Stimulated activated CD8-positive, alpha-beta memory T cell treated with anti-CD3 and anti-CD28 coated beads, Interleukin-4, amount 100 ng/mL, for 4 hours (primary cell): ENCODE data around the gene ELMO1.

Experiments used
- DNase-seq, 2 donors: peaks; one replicate each; pipeline ENCODE4 v3.0.0-alpha.2; 2020; ENCODE audit warnings: low read depth in 2 of 2, low spot score in 1 of 2

Gene ELMO1

GRCh38 chr7:37471619-37472018 lies 23.0 kb upstream of the ELMO1 start:
- no peak for DNase-seq

- no peak for DNase-seq
These were observed 18.3 kb upstream of the ELMO1 start for GRCh38 chr7:37467002-37467401.

- DNase-seq, result no peak
These were observed 13.5 kb upstream of the ELMO1 start for GRCh38 chr7:37462138-37462537.

GRCh38 chr7:37455081-37455480 lies 6.4 kb upstream of the ELMO1 start:
- no peak for DNase-seq

GRCh38 chr7:37452346-37452745 lies 3.7 kb upstream of the ELMO1 start:
- no peak for DNase-seq

- no peak for DNase-seq
These were observed 1.4 kb upstream of the ELMO1 start for GRCh38 chr7:37450035-37450434.

- no peak for DNase-seq
These were observed 957 bp upstream of the ELMO1 start for GRCh38 chr7:37449621-37450020.

- DNase-seq, result peak in 1 of 2 donors; percentile 4
These were observed 541 bp downstream of the ELMO1 start for GRCh38 chr7:37448011-37448635.

- DNase-seq, result no peak
These were observed 2.3 kb downstream of the ELMO1 start for GRCh38 chr7:37446371-37446770.

GRCh38 chr7:37445790-37446189 lies 2.9 kb downstream of the ELMO1 start:
- no peak for DNase-seq

- DNase-seq, result no peak
These were observed 3.5 kb downstream of the ELMO1 start for GRCh38 chr7:37445064-37445723.

GRCh38 chr7:37443627-37444026 lies 5.0 kb downstream of the ELMO1 start:
- no peak for DNase-seq

- DNase-seq, result no peak
These were observed 6.4 kb downstream of the ELMO1 start for GRCh38 chr7:37442268-37442667.

- no peak for DNase-seq
These were observed 6.8 kb downstream of the ELMO1 start for GRCh38 chr7:37441816-37442215.

GRCh38 chr7:37441386-37441760 lies 7.3 kb downstream of the ELMO1 start:
- no peak for DNase-seq

GRCh38 chr7:37440738-37441385 lies 7.8 kb downstream of the ELMO1 start:
- DNase-seq, result no peak

- no peak for DNase-seq
These were observed 9.0 kb downstream of the ELMO1 start for GRCh38 chr7:37439653-37440026.

GRCh38 chr7:37438906-37439652 lies 9.6 kb downstream of the ELMO1 start:
- no peak for DNase-seq

GRCh38 chr7:37435156-37435855 lies 13.4 kb downstream of the ELMO1 start:
- DNase-seq, result no peak

- no peak for DNase-seq
These were observed 14.1 kb downstream of the ELMO1 start for GRCh38 chr7:37434529-37434928.

- DNase-seq, result no peak
These were observed 15.5 kb downstream of the ELMO1 start for GRCh38 chr7:37433166-37433565.
